Psoas muscle (tissue), 8 donors: ENCODE results near the gene POGZ. TPM values are rescaled to one million over a fixed set of nuclear protein-coding genes. Genes with fewer than 3 reads are reported as not detected.

Experiments
- ATAC-seq, 4 donors: fragments of 200-7000 bp; cut with Tn5 transposase; one replicate each; pipeline ENCODE4 v1.9.1; 2020; ENCODE audit warnings: moderate library complexity in 3 of 4, mild to moderate bottlenecking in 2 of 4
- DNase-seq, 2 donors: peaks; one replicate each; pipeline ENCODE4 v3.0.0-alpha.2; 2020
- H3K27ac ChIP-seq: fragments of 200-600 bp; one replicate; pipeline ENCODE4 v1.8.0; 2022
- H3K27me3 ChIP-seq, 3 donors: fragments of 200-600 bp in 1 of 3; one replicate each; pipeline versions ENCODE4 v1.6.1 to v1.8.0; 2013 to 2022; ENCODE audit warnings: low read length in 2 of 3, mild to moderate bottlenecking in 2 of 3, moderate library complexity in 1 of 3; ENCODE audit not compliant: insufficient read depth in 3 of 3
- H3K36me3 ChIP-seq, 2 donors: fragments of 200-600 bp in 1 of 2; one replicate each; pipeline versions ENCODE4 v1.6.1 to v1.8.0; 2013 to 2022; ENCODE audit warnings: low read depth in 1 of 2, mild to moderate bottlenecking in 1 of 2, moderate library complexity in 1 of 2; ENCODE audit not compliant: insufficient read depth in 1 of 2
- H3K4me1 ChIP-seq: fragments of 200-600 bp; one replicate; pipeline ENCODE4 v1.8.0; 2022
- H3K4me3 ChIP-seq: fragments of 200-600 bp; one replicate; pipeline ENCODE4 v1.8.0; 2022; ENCODE audit warnings: mild to moderate bottlenecking
- H3K9me3 ChIP-seq: fragments of 200-600 bp; one replicate; pipeline ENCODE4 v1.8.0; 2022
- CTCF ChIP-seq: fragments of 200-600 bp; IDR thresholded peaks from one replicate; pipeline ENCODE4 v1.8.0; 2022; ENCODE audit warnings: antibody characterized with exemption
- WGBS, 3 donors: extraction: QIAGEN DNeasy Blood & Tissue Kit; methylation state at CpG; one replicate each; pipeline versions ENCODE4 v1.1.6 to v1.1.7; 2013; 5-methylcytosine and 5-hydroxymethylcytosine counted together
- intact Hi-C, 2 donors: fragments of 100-400 bp; cut with DNase I; formaldehyde crosslinking; loops; one replicate each; pipeline versions ENCODE4 v1.11.0 to v1.14.2; 2022
- polyA plus RNA-seq, 3 donors: library from polyadenylated mRNA; stranded (reverse); fragments of 200-250 nt; gene quantifications; one replicate each; pipeline ENCODE4 v1.2.3, GENCODE V29; 2013
- total RNA-seq, 4 donors: library from RNA; stranded (reverse); fragmentation: NEBNext Ultra II Directional in 2 of 4; extraction: Animal tissue kit (Norgen Biotek cat#: 25700) in 2 of 4; gene quantifications; one replicate each; pipeline versions ENCODE4 v1.2.1 to v1.2.4, GENCODE V29; 2021 to 2023
- donor health status: healthy with polysubstance abuse.
- donor health status: DM: no; HTN: no; CAD: no; lungs with moderate emphysema.
- donor health status: Bipolar disorder and iron deficiency.
- donor health status: healthy.
- donor health status: DM: yes; HTN: yes; CAD: no.
- donor health status: DM: no; HTN: no; CAD: no.
- donor health status: DM: no; HTN: no; CAD: no.
- donor health status: DM: yes; HTN: yes; CAD: no.

POGZ gene
- total and polyA plus RNA-seq, 7 donors = 6.7 to 45.1 (median 26.5) TPM

- Histone ChIP-seq H3K27me3 (no peaks in the 10 kb centered on the region), H3K36me3 (peaks cover 2 to 36% of the 10 kb centered on the region in 2 donors), H3K9me3 (no peaks in the 10 kb centered on the region), H3K27ac (no peak overlapping the region), H3K4me1 (no peaks in the 10 kb centered on the region), H3K4me3 (no peak overlapping the region)
- intact Hi-C loops = no loop called here
- DNase-seq = no peak
- TF ChIP-seq CTCF = no peak
- ATAC-seq = no peak
These were observed 97.4 kb downstream of the POGZ start for GRCh38 chr1:151361883-151362282.

GRCh38 chr1:151356696-151357095 is 102.6 kb downstream of the POGZ start:
- H3K27me3 ChIP-seq = no peaks in the 10 kb centered on the region
- intact Hi-C loops = no loop called here
- DNase-seq (no peak), ATAC-seq (no peak)
- H3K4me3 ChIP-seq = no peak overlapping the region
- no peaks in the 10 kb centered on the region for H3K36me3 ChIP-seq
- H3K27ac ChIP-seq = no peak overlapping the region
- WGBS, 3 donors = 41 to 52% (median 49%) methylated on average over 2 of the region's 2 CpGs
- H3K9me3 ChIP-seq = no peaks in the 10 kb centered on the region
- no peak for TF ChIP-seq CTCF
- H3K4me1 ChIP-seq = no peaks in the 10 kb centered on the region

Other genes with a start within 250 kb of the POGZ start
- gene PSMD4, start 204.8 kb downstream of the POGZ start, total RNA-seq = 100 to 1,000 TPM; 208 to 313 (median 240) TPM
- 100 to 1,000 TPM; 298 to 486 (median 334) TPM for gene PSMD4, start 204.8 kb downstream of the POGZ start, polyA plus RNA-seq
- 10 to 100 TPM; 10.6 to 14.8 (median 13.1) TPM for gene ZNF687, start 177.2 kb downstream of the POGZ start, total RNA-seq
- 10 to 100 TPM in 1 of 3 donors, 1 to 10 TPM in 2; 4.6 to 13.5 (median 5.0) TPM for gene ZNF687, start 177.2 kb downstream of the POGZ start, polyA plus RNA-seq
- 10 to 100 TPM; 51.9 to 96.4 (median 78.8) TPM for gene PI4KB, start 132.1 kb downstream of the POGZ start, total RNA-seq
- gene PI4KB, start 132.1 kb downstream of the POGZ start, polyA plus RNA-seq = 10 to 100 TPM; 42.6 to 66.3 (median 53.2) TPM
- gene RFX5, start 112.2 kb downstream of the POGZ start, total RNA-seq = 10 to 100 TPM; 16.9 to 38.7 (median 21.6) TPM
- 10 to 100 TPM in 1 of 3 donors, 1 to 10 TPM in 2; 4.7 to 36.3 (median 8.5) TPM for gene RFX5, start 112.2 kb downstream of the POGZ start, polyA plus RNA-seq
- gene SELENBP1, start 86.8 kb downstream of the POGZ start, total RNA-seq = 10 to 100 TPM; 19.7 to 89.2 (median 56.3) TPM
- 10 to 100 TPM; 12.7 to 41.2 (median 26.7) TPM for gene SELENBP1, start 86.8 kb downstream of the POGZ start, polyA plus RNA-seq
- gene PSMB4, start 59.9 kb downstream of the POGZ start, total RNA-seq = 100 to 1,000 TPM; 149 to 285 (median 230) TPM
- gene PSMB4, start 59.9 kb downstream of the POGZ start, polyA plus RNA-seq = 100 to 1,000 TPM; 354 to 521 (median 465) TPM
- gene CGN, start 51.9 kb upstream of the POGZ start, total RNA-seq = under 1 TPM in 2 of 4 donors, not detected in 2; 0.10 to 0.21 TPM
- under 1 TPM; 0.03 to 0.12 (median 0.05) TPM for gene CGN, start 51.9 kb upstream of the POGZ start, polyA plus RNA-seq
- gene TUFT1, start 80.8 kb upstream of the POGZ start, total RNA-seq = 1 to 10 TPM in 3 of 4 donors, under 1 TPM in 1; 0.97 to 5.3 (median 1.7) TPM
- 1 to 10 TPM in 2 of 3 donors, under 1 TPM in 1; 0.86 to 3.0 (median 1.1) TPM for gene TUFT1, start 80.8 kb upstream of the POGZ start, polyA plus RNA-seq
- 10 to 100 TPM; 39.8 to 47.2 (median 43.3) TPM for gene SNX27, start 152.6 kb upstream of the POGZ start, total RNA-seq
- 10 to 100 TPM; 10.7 to 41.0 (median 11.2) TPM for gene SNX27, start 152.6 kb upstream of the POGZ start, polyA plus RNA-seq